Mesenteric fat pad (tissue), 1 donor: Measurements from ENCODE around the gene ARL6IP4. TPM values are rescaled to one million over a fixed set of nuclear protein-coding genes. Genes with fewer than 3 reads are reported as not detected.

Source experiments
- microRNA-seq: library from miRNA; unstranded; fragments of <30 nt; microRNA quantifications from one replicate; pipeline ENCODE4 v1.2.0, GENCODE V29; 2020; ENCODE audit warnings: borderline number of aligned reads
- total RNA-seq: library from RNA; stranded (reverse); fragmentation: NEBNext Ultra II Directional; extraction: Animal tissue kit (Norgen Biotek cat#: 25700); gene quantifications from one replicate; pipeline ENCODE4 v1.2.1, GENCODE V29; 2021
- donor health status: DM: yes; HTN: yes; CAD: no.

ARL6IP4 gene
- total RNA-seq, 1 donor from 2014 or later: 132 TPM

Small RNAs within 50 kb of the gene (microRNA-seq; reads per million reads assigned to microRNA genes)
- not detected for gene MIR4304

Other genes starting within 250 kb of the ARL6IP4 start
- gene HCAR1, start 249.8 kb upstream of the ARL6IP4 start, total RNA-seq: 6.1 TPM
- gene DENR, start 227.9 kb upstream of the ARL6IP4 start, total RNA-seq: 35.1 TPM
- 0.35 TPM for gene CCDC62, start 206.1 kb upstream of the ARL6IP4 start, total RNA-seq
- gene HIP1R, start 145.2 kb upstream of the ARL6IP4 start, total RNA-seq: 30.2 TPM
- gene VPS37B, start 84.6 kb upstream of the ARL6IP4 start, total RNA-seq: 27.5 TPM
- 2.2 TPM for gene ABCB9, start 14.2 kb upstream of the ARL6IP4 start, total RNA-seq
- 8.6 TPM for gene OGFOD2, start 5.4 kb upstream of the ARL6IP4 start, total RNA-seq
- gene PITPNM2, start 170.4 kb downstream of the ARL6IP4 start, total RNA-seq: 23.1 TPM